Osteoblast (primary cell): ENCODE measurements around the gene COPS8. TPM values are rescaled to one million over a fixed set of nuclear protein-coding genes. Genes with fewer than 3 reads are reported as not detected.

ENCODE experiments used
- DNase-seq: peaks from one replicate; pipeline ENCODE4 v3.0.0; 2011; ENCODE audit warnings: low spot score, mixed read lengths; ENCODE audit not compliant: insufficient read length; ENCODE audit errors: missing footprints
- H2AFZ ChIP-seq: 2 replicates; pipeline ENCODE4 v1.6.0; 2011; ENCODE audit warnings: mild to moderate bottlenecking, low read length
- H3K27ac ChIP-seq: 2 replicates; pipeline ENCODE4 v1.5.1; 2011; ENCODE audit warnings: mild to moderate bottlenecking, low read depth, low read length, moderate library complexity
- H3K27me3 ChIP-seq: 2 replicates; pipeline ENCODE4 v1.6.0; 2012; ENCODE audit warnings: mild to moderate bottlenecking, control low read depth, inconsistent platforms, low read length, moderate library complexity; ENCODE audit not compliant: insufficient read depth
- H3K36me3 ChIP-seq: 2 replicates; pipeline ENCODE4 v1.5.1; 2011; ENCODE audit warnings: mild to moderate bottlenecking, low read length, control low read depth, moderate library complexity; ENCODE audit not compliant: insufficient read depth
- H3K4me1 ChIP-seq: 2 replicates; pipeline ENCODE4 v1.5.1; 2011; ENCODE audit warnings: mild to moderate bottlenecking, low read length, control low read depth, moderate library complexity; ENCODE audit not compliant: insufficient read depth
- H3K4me2 ChIP-seq: 2 replicates; pipeline ENCODE4 v1.6.0; 2011; ENCODE audit warnings: mild to moderate bottlenecking, low read length; ENCODE audit not compliant: insufficient read depth
- H3K4me3 ChIP-seq: fragments of 200-600 bp; sonication (generic); 3 replicates; pipeline ENCODE4 v1.5.1; 2012; ENCODE audit warnings: mild to moderate bottlenecking, low read length, inconsistent platforms; ENCODE audit not compliant: insufficient read depth
- H3K79me2 ChIP-seq: 2 replicates; pipeline ENCODE4 v1.6.0; 2012; ENCODE audit warnings: mild to moderate bottlenecking, low read length, control low read depth, inconsistent platforms; ENCODE audit not compliant: insufficient read depth
- H3K9me3 ChIP-seq: 2 replicates; pipeline ENCODE4 v1.5.1; 2011; ENCODE audit warnings: low read depth, low read length, control low read depth
- H4K20me1 ChIP-seq: 2 replicates; pipeline ENCODE4 v1.6.0; 2012; ENCODE audit warnings: mild to moderate bottlenecking, low read length, control low read depth; ENCODE audit not compliant: insufficient read depth
- total RNA-seq: library from RNA; depleted of rRNA; stranded (reverse); fragments of >200 nt; gene quantifications from 2 replicates; pipeline ENCODE4 v1.2.3, GENCODE V29; 2012
- TF ChIP-seq, protein P1 (sequence below): IDR thresholded peaks from 2 replicates; pipeline ENCODE4 v1.5.1; 2011; ENCODE audit warnings: mild to moderate bottlenecking, low read depth, low read length, moderate library complexity; ENCODE audit errors: extremely low read depth

The COPS8 gene
- total RNA-seq, 1 donor: 91.2 TPM

DNA sequence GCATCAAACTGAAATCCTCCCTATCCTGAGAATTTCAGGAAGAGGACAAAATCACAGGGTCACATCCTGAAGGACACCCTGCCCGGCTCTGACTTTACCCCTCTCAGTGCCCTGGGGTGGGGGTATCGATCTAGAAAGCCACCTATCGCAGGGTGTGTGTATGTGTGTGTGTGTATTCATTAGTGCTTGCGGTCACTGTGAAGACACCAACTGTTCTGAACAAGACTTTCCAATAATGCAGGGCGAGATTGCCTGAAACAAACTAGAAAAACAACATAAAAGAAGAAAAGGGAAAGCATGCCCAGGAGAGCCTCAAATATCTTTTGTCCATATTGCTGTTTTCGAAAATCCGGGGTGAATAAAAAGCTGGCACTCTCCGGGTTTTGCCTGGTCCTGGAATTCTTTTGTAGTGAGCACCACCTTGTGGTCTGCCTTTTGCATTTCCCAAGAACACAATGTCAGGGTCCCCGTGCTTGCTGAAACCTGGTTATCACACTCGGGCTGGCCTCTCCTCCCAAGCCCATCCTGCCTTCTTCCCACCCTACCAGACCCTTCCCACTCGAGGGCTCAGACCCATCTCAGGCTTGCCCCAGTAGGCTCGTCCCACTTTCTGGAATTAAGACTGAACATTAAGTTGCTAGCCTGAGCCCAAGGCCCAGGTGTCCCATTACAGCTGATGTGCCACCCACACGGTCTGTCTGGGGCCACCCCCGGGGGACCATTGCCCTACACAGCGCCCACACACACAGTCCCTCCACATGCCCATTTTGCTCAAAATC, 25.0 kb upstream of the COPS8 start:
- Histone ChIP-seq H3K36me3 (no peaks in the 10 kb centered on the region), H3K9me3 (no peaks in the 10 kb centered on the region), H3K4me3 (peak overlapping the region; percentile 26), H3K4me2 (peak overlapping the region; percentile 75), H2AFZ (peak overlapping the region; percentile 60), H4K20me1 (no peaks in the 10 kb centered on the region), H3K27me3 (no peaks in the 10 kb centered on the region), H3K27ac (no peak overlapping the region), H3K4me1 (peaks cover 4% of the 10 kb centered on the region), H3K79me2 (no peaks in the 10 kb centered on the region)
- TF ChIP-seq, protein P1, sequence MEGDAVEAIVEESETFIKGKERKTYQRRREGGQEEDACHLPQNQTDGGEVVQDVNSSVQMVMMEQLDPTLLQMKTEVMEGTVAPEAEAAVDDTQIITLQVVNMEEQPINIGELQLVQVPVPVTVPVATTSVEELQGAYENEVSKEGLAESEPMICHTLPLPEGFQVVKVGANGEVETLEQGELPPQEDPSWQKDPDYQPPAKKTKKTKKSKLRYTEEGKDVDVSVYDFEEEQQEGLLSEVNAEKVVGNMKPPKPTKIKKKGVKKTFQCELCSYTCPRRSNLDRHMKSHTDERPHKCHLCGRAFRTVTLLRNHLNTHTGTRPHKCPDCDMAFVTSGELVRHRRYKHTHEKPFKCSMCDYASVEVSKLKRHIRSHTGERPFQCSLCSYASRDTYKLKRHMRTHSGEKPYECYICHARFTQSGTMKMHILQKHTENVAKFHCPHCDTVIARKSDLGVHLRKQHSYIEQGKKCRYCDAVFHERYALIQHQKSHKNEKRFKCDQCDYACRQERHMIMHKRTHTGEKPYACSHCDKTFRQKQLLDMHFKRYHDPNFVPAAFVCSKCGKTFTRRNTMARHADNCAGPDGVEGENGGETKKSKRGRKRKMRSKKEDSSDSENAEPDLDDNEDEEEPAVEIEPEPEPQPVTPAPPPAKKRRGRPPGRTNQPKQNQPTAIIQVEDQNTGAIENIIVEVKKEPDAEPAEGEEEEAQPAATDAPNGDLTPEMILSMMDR: peak; percentile 74
- peak; percentile 88 for DNase-seq

DNA sequence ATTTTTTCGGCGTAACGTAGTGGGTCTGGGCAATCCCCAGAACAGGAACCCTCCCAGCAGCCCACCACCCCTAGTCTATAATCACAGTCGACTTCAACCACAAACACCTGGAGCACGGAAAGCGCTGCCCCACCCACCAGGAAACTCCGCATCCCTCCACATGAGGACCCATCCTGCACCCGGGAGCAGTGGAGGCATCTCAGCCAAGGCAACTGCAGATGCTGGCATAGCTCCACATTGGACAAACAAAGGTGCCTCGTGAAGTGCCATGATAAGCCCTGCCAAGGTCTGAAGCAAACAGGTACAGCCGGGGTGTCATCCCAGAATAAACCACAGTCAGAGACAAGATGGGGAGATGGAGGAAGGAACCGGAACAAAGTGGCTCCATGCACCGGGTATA, 24.3 kb upstream of the COPS8 start:
- Histone ChIP-seq H3K4me3 (no peak overlapping the region), H3K9me3 (no peaks in the 10 kb centered on the region), H3K4me2 (no peak overlapping the region), H3K4me1 (peaks cover 4% of the 10 kb centered on the region), H2AFZ (no peak overlapping the region), H3K27me3 (no peaks in the 10 kb centered on the region), H3K36me3 (no peaks in the 10 kb centered on the region), H4K20me1 (no peaks in the 10 kb centered on the region), H3K79me2 (no peaks in the 10 kb centered on the region), H3K27ac (no peak overlapping the region)
- TF ChIP-seq, protein P1: no peak
- no peak for DNase-seq

DNA sequence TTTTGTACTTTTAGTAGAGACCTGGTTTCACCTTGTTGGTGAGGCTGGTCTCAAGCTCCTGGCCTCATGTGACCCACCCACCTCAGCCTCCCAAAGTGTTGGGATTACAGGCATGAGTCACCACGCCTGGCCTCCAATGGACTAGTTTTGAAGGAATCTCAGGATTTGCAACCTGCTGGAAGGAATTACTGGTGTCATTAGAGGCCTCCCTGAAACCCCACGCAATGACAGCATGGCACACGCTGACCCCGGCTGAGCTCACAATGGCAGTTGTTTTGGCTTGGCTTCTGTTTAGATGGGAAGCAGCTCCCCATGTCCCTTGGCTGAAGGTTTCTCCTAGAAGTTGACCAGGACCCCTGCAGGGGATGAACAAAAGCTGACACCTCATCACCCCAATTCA, 23.1 kb upstream of the COPS8 start:
- no peaks in the 10 kb centered on the region for H3K27me3 ChIP-seq
- H3K9me3 ChIP-seq: no peaks in the 10 kb centered on the region
- peaks cover 4% of the 10 kb centered on the region for H3K4me1 ChIP-seq
- H3K4me3 ChIP-seq: no peak overlapping the region
- H4K20me1 ChIP-seq: no peaks in the 10 kb centered on the region
- DNase-seq: no peak
- no peaks in the 10 kb centered on the region for H3K79me2 ChIP-seq
- TF ChIP-seq, protein P1: no peak
- no peak overlapping the region for H3K4me2 ChIP-seq
- H2AFZ ChIP-seq: no peak overlapping the region
- no peaks in the 10 kb centered on the region for H3K36me3 ChIP-seq
- no peak overlapping the region for H3K27ac ChIP-seq

DNA sequence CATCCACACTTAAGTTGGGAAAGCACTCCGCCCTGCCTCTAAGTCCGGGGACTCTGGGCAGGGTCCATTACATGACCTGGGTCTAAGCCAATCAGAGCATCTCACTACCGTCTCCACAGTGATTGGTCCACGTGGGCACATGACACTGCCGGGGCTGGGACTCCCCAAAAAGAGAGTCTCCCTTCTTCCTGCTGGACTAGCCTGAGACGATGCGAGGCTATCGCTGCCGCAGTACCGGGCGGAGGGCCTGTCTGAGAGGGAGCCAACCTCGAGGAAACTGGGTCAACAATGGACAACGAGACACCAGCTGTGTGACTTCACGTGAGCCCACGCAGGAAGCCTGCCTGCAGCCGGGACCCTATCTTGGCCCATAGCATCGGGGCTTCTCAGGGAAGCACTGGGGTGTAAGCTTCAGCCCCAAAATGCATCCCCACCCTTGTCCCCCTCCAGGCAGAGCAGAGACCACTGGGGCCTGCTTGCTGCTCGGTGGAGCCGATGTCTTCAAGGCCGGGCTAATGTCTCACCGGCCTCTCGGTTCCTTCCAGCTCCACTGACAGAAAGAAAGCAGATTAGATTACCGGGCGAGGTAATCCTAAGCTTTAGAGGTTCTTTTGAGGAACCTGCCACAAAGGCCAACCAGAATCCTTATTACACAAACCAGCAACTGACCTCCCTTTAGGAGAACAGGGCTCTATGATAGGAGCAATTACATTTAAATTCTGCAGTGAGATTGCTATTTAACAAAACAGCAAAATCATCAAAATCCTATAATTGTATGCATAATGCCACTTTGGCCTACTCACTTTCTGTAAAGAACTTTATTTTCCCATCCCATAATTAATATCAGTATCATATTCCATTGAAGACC, 21.3 kb upstream of the COPS8 start:
- no peak overlapping the region for H3K4me2 ChIP-seq

More for the DNA sequence above, 21.3 kb upstream of the COPS8 start:
- H3K9me3 ChIP-seq: no peaks in the 10 kb centered on the region
- peaks cover 4% of the 10 kb centered on the region for H3K4me1 ChIP-seq
- no peaks in the 10 kb centered on the region for H4K20me1 ChIP-seq
- no peaks in the 10 kb centered on the region for H3K36me3 ChIP-seq
- no peaks in the 10 kb centered on the region for H3K27me3 ChIP-seq
- TF ChIP-seq, protein P1: no peak
- H2AFZ ChIP-seq: no peak overlapping the region
- no peak overlapping the region for H3K4me3 ChIP-seq
- H3K27ac ChIP-seq: no peak overlapping the region
- H3K79me2 ChIP-seq: no peaks in the 10 kb centered on the region
- no peak for DNase-seq
